ENCODE data around the gene DSE.

Gene DSE

GRCh38 chr6:116408491-116408890, 37.7 kb downstream of the DSE start:
- TF ChIP-seq CTCF (IDR thresholded peaks at IDR 0.05; ENCODE audit: borderline replicate concordance, insufficient read depth, low read depth, low read length) = no peak
- H3K4me3 ChIP-seq (ENCODE audit: low read depth, low read length) = no peak overlapping the region

- no peak overlapping the region for H3K4me3 ChIP-seq (ENCODE audit: low read depth, low read length)
- no peak for TF ChIP-seq CTCF (IDR thresholded peaks at IDR 0.05; ENCODE audit: borderline replicate concordance, insufficient read depth, low read depth, low read length)
Measured at GRCh38 chr6:116409756-116410155, 39.0 kb downstream of the DSE start.

GRCh38 chr6:116411284-116411623, 40.5 kb downstream of the DSE start:
- H3K4me3 ChIP-seq (ENCODE audit: low read depth, low read length) = no peak overlapping the region
- TF ChIP-seq CTCF (IDR thresholded peaks at IDR 0.05; ENCODE audit: borderline replicate concordance, insufficient read depth, low read depth, low read length) = no peak

- H3K4me3 ChIP-seq (ENCODE audit: low read depth, low read length) = no peak overlapping the region
- TF ChIP-seq CTCF (IDR thresholded peaks at IDR 0.05; ENCODE audit: borderline replicate concordance, insufficient read depth, low read depth, low read length) = no peak
Measured at GRCh38 chr6:116412270-116412669, 41.5 kb downstream of the DSE start.

- no peak overlapping the region for H3K4me3 ChIP-seq (ENCODE audit: low read depth, low read length)
- no peak for TF ChIP-seq CTCF (IDR thresholded peaks at IDR 0.05; ENCODE audit: borderline replicate concordance, insufficient read depth, low read depth, low read length)
Measured at GRCh38 chr6:116413357-116413756, 42.6 kb downstream of the DSE start.

GRCh38 chr6:116417661-116418060, 46.9 kb downstream of the DSE start:
- no peak for TF ChIP-seq CTCF (IDR thresholded peaks at IDR 0.05; ENCODE audit: borderline replicate concordance, insufficient read depth, low read depth, low read length)

GRCh38 chr6:116419069-116419786, 48.5 kb downstream of the DSE start:
- TF ChIP-seq CTCF (IDR thresholded peaks at IDR 0.05; ENCODE audit: borderline replicate concordance, insufficient read depth, low read depth, low read length) = no peak
- no peak overlapping the region for H3K4me3 ChIP-seq (ENCODE audit: low read depth, low read length)

More at GRCh38 chr6:116417661-116418060, 46.9 kb downstream of the DSE start:
- no peak overlapping the region for H3K4me3 ChIP-seq (ENCODE audit: low read depth, low read length)

All from GM12875 (cell line).